Urothelium cell line (cell line): Measurements from ENCODE around the gene SUCLG2.
A peak's percentile ranks its signal among the peaks of the same experiment; 100 is the strongest.

ENCODE experiments used
- DNase-seq: peaks from one replicate; pipeline ENCODE4 v3.0.0; 2011; ENCODE audit warnings: low spot score, mixed read lengths
- FAIRE-seq: peaks from 2 replicates; lab custom pipeline; 2011; peaks lifted over from hg19 to GRCh38; lab: Jason Lieb, UNC

The SUCLG2 gene

GRCh38 chr3:67650084-67650483, 4.3 kb downstream of the SUCLG2 start:
- FAIRE-seq (no peak), DNase-seq (no peak)

GRCh38 chr3:67649681-67650080, 4.7 kb downstream of the SUCLG2 start:
- DNase-seq = no peak
- no peak for FAIRE-seq

GRCh38 chr3:67648701-67649100, 5.7 kb downstream of the SUCLG2 start:
- FAIRE-seq = no peak

GRCh38 chr3:67648229-67648628, 6.2 kb downstream of the SUCLG2 start:
- FAIRE-seq = no peak

More at GRCh38 chr3:67648701-67649100, 5.7 kb downstream of the SUCLG2 start:
- no peak for DNase-seq

GRCh38 chr3:67647390-67647878, 7.0 kb downstream of the SUCLG2 start:
- FAIRE-seq (no peak), DNase-seq (peak; percentile 70)

More at GRCh38 chr3:67648229-67648628, 6.2 kb downstream of the SUCLG2 start:
- no peak for DNase-seq

- DNase-seq (peak; percentile 63), FAIRE-seq (no peak)
Measured at GRCh38 chr3:67646586-67647234, 7.7 kb downstream of the SUCLG2 start.

GRCh38 chr3:67644827-67645226, 9.6 kb downstream of the SUCLG2 start:
- no peak for DNase-seq
- no peak for FAIRE-seq

- FAIRE-seq (no peak), DNase-seq (no peak)
Measured at GRCh38 chr3:67642734-67643133, 11.7 kb downstream of the SUCLG2 start.

- FAIRE-seq (no peak), DNase-seq (no peak)
Measured at GRCh38 chr3:67642190-67642589, 12.2 kb downstream of the SUCLG2 start.

- no peak for FAIRE-seq
- no peak for DNase-seq
Measured at GRCh38 chr3:67641451-67641850, 13.0 kb downstream of the SUCLG2 start.

- FAIRE-seq = no peak
- no peak for DNase-seq
Measured at GRCh38 chr3:67640023-67640660, 14.3 kb downstream of the SUCLG2 start.

- DNase-seq (no peak), FAIRE-seq (no peak)
Measured at GRCh38 chr3:67637255-67637900, 17.0 kb downstream of the SUCLG2 start.

GRCh38 chr3:67635806-67636205, 18.6 kb downstream of the SUCLG2 start:
- FAIRE-seq = no peak
- DNase-seq = no peak

GRCh38 chr3:67635257-67635656, 19.2 kb downstream of the SUCLG2 start:
- no peak for DNase-seq

GRCh38 chr3:67630666-67631362, 23.6 kb downstream of the SUCLG2 start:
- no peak for FAIRE-seq
- DNase-seq = no peak

More at GRCh38 chr3:67635257-67635656, 19.2 kb downstream of the SUCLG2 start:
- no peak for FAIRE-seq

GRCh38 chr3:67624687-67625086, 29.7 kb downstream of the SUCLG2 start:
- no peak for DNase-seq
- FAIRE-seq = no peak

GRCh38 chr3:67624078-67624477, 30.3 kb downstream of the SUCLG2 start:
- DNase-seq (no peak), FAIRE-seq (no peak)

GRCh38 chr3:67622652-67623051, 31.8 kb downstream of the SUCLG2 start:
- DNase-seq (no peak), FAIRE-seq (no peak)

- FAIRE-seq (no peak), DNase-seq (no peak)
Measured at GRCh38 chr3:67620869-67621268, 33.5 kb downstream of the SUCLG2 start.

- DNase-seq (no peak), FAIRE-seq (no peak)
Measured at GRCh38 chr3:67619991-67620390, 34.4 kb downstream of the SUCLG2 start.

GRCh38 chr3:67617518-67617917, 36.9 kb downstream of the SUCLG2 start:
- FAIRE-seq (no peak), DNase-seq (no peak)
